ENCODE measurements around the gene CFAP92. TPM values are rescaled to one million over a fixed set of nuclear protein-coding genes. Genes with fewer than 3 reads are reported as not detected.

The CFAP92 gene
- total and polyA plus RNA-seq, 3 donors from 2014 or later, result 16.0 to 62.0 (median 26.7) TPM

DNA sequence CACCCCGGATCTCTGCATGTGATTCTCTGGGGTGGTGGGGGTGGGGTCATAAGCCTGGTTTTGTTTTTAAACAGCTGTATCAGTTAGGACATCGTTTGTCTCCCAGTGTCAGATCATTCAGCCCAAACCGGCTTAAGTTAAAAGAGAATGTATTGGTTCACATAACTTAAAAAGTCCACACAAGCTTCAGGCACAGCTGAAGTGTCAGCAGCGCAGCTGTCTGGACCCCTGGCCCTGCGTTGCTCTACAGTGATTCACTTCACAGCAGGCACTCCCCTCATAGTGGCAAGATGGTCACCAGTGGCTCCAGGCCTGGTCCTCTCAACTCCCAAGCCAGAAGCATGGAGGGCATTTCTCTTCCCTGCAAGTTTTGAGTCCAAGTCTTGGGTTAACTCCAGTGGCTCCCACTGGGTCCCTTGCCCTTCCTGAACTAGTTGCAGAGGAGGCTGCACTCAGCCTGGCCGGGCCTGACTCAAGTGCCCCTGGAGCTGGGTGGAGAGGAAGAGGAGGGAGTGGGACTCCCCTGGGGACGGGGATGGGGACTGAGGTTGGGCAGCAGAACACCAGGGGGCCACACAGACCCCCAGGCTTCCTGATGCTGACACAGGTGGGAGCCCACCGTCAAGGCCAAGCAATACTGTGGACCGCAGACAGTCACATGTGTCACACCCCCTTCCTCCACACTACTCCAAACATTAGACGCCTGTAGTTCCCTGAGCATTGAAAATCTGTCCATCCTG is 37.8 kb upstream of the CFAP92 start:
- Histone ChIP-seq H3K4me1 (peaks cover 1% of the 10 kb centered on the region), H3K9me3 (no peaks in the 10 kb centered on the region), H3K36me3 (ENCODE audit: low read depth, missing control alignments) (no peaks in the 10 kb centered on the region), H3K4me3 (no peak overlapping the region), H3K27me3 (no peaks in the 10 kb centered on the region), H3K27ac (no peak overlapping the region)
- intact Hi-C loops (cut with DNase I; ENCODE audit: low total_unique reads), result no loop called here
- no peak for TF ChIP-seq POLR2A (IDR thresholded peaks at IDR 0.05)
- TF ChIP-seq, protein P1, sequence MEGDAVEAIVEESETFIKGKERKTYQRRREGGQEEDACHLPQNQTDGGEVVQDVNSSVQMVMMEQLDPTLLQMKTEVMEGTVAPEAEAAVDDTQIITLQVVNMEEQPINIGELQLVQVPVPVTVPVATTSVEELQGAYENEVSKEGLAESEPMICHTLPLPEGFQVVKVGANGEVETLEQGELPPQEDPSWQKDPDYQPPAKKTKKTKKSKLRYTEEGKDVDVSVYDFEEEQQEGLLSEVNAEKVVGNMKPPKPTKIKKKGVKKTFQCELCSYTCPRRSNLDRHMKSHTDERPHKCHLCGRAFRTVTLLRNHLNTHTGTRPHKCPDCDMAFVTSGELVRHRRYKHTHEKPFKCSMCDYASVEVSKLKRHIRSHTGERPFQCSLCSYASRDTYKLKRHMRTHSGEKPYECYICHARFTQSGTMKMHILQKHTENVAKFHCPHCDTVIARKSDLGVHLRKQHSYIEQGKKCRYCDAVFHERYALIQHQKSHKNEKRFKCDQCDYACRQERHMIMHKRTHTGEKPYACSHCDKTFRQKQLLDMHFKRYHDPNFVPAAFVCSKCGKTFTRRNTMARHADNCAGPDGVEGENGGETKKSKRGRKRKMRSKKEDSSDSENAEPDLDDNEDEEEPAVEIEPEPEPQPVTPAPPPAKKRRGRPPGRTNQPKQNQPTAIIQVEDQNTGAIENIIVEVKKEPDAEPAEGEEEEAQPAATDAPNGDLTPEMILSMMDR (IDR thresholded peaks at IDR 0.05), result no peak
- no peak for DNase-seq
- 89 to 95% methylated on average over 6 to 10 of the region's 10 CpGs for WGBS, 2 donors

DNA sequence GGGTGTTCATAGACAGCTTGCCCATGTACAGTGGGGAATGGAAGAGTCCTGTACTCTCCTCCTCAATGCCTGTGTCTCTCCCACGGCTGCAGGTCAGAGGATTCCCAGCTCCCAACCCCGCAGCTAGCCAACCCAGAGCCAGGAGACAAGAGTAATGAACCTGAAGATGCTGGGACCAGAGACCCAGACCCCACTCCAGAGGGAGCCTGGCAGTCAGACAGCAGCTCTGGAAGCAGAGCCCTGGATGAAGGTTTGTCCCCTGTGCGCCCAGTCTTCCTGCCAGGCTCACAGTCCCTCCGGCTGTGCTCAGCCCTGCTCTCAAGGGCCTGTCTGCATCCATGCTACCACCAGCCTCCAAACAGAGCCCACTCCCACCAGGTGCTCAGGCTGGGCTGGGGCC is 36.7 kb upstream of the CFAP92 start:
- Histone ChIP-seq H3K27ac (no peak overlapping the region), H3K9me3 (no peaks in the 10 kb centered on the region), H3K4me1 (peaks cover 11% of the 10 kb centered on the region), H3K4me3 (no peak overlapping the region), H3K27me3 (no peaks in the 10 kb centered on the region), H3K36me3 (ENCODE audit: low read depth, missing control alignments) (no peaks in the 10 kb centered on the region)
- intact Hi-C loops (cut with DNase I; ENCODE audit: low total_unique reads), result no loop called here
- DNase-seq, result no peak
- WGBS, 2 donors, result 95% methylated on average over 4 of the region's 4 CpGs; no CpG with 5 or more reads in 1 of the 2 donors
- TF ChIP-seq, protein P1 (IDR thresholded peaks at IDR 0.05), result no peak
- no peak for TF ChIP-seq POLR2A (IDR thresholded peaks at IDR 0.05)

DNA sequence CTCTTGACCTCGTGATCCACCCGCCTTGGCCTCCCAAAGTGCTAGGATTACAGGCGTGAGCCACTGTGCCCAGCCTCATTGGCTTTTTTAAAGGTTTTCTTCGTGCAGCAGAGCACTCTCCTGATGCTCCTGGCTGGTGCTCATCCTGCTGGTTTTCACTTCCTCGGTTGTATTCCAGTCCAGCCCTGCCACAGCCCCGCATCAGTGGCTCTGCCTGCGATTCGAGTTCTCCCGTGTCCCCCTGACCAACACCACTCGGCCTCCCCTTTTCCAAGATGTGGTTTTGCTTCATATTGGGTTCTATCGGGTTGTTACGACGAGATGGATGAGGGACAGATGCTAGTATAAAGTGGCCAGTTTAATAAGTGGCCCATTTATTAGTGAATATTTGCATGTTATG is 35.0 kb upstream of the CFAP92 start:
- H3K4me1 ChIP-seq, result peaks cover 15% of the 10 kb centered on the region
- intact Hi-C loops (cut with DNase I; ENCODE audit: low total_unique reads), result no loop called here
- no peak overlapping the region for H3K27ac ChIP-seq
- no peak for TF ChIP-seq POLR2A (IDR thresholded peaks at IDR 0.05)
- TF ChIP-seq, protein P1 (IDR thresholded peaks at IDR 0.05), result no peak
- no peaks in the 10 kb centered on the region for H3K36me3 ChIP-seq (ENCODE audit: low read depth, missing control alignments)
- 91 to 94% methylated on average over 13 of the region's 13 CpGs for WGBS, 2 donors
- H3K27me3 ChIP-seq, result no peaks in the 10 kb centered on the region
- no peaks in the 10 kb centered on the region for H3K9me3 ChIP-seq
- no peak overlapping the region for H3K4me3 ChIP-seq
- no peak for DNase-seq

DNA sequence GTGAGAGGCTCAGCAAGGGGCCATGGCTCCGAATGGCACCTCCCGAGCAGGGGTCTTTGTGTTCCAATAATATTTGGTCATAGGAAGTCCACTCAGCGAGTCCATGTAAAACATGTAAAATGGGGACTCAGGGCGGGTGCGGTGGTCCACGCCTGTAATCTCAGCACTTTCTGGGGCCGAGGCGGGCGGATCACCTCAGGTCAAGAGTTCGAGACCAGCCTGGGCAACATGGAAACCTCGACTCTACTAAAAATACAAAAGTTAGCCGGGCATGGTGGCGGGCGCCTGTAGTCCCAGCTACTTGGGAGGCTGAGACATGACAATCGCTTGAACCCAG is 33.6 kb upstream of the CFAP92 start:
- no peaks in the 10 kb centered on the region for H3K36me3 ChIP-seq (ENCODE audit: low read depth, missing control alignments)
- TF ChIP-seq, protein P1 (IDR thresholded peaks at IDR 0.05), result no peak
- TF ChIP-seq POLR2A (IDR thresholded peaks at IDR 0.05), result no peak
- DNase-seq, result no peak
- H3K9me3 ChIP-seq, result no peaks in the 10 kb centered on the region
- H3K4me3 ChIP-seq, result peak overlapping the region; percentile 53 to 55
- H3K4me1 ChIP-seq, result peaks cover 15% of the 10 kb centered on the region
- H3K27me3 ChIP-seq, result no peaks in the 10 kb centered on the region
- no peak overlapping the region for H3K27ac ChIP-seq
- intact Hi-C loops (cut with DNase I; ENCODE audit: low total_unique reads), result no loop called here
- 54 to 69% methylated on average over 12 to 15 of the region's 15 CpGs for WGBS, 2 donors

All from testis (tissue), 3 donors.